ENCODE measurements around the gene TUBG2. TPM values are rescaled to one million over a fixed set of nuclear protein-coding genes. Genes with fewer than 3 reads are reported as not detected.
"Not testable (repeated sequence)": the region's sequence is repeated elsewhere in the genome, so short reads cannot be mapped to it uniquely, and the experiment has no call there.

Gene TUBG2
- total RNA-seq, result 10 to 100 TPM; 20.4 to 38.7 (median 24.4) TPM

DNA sequence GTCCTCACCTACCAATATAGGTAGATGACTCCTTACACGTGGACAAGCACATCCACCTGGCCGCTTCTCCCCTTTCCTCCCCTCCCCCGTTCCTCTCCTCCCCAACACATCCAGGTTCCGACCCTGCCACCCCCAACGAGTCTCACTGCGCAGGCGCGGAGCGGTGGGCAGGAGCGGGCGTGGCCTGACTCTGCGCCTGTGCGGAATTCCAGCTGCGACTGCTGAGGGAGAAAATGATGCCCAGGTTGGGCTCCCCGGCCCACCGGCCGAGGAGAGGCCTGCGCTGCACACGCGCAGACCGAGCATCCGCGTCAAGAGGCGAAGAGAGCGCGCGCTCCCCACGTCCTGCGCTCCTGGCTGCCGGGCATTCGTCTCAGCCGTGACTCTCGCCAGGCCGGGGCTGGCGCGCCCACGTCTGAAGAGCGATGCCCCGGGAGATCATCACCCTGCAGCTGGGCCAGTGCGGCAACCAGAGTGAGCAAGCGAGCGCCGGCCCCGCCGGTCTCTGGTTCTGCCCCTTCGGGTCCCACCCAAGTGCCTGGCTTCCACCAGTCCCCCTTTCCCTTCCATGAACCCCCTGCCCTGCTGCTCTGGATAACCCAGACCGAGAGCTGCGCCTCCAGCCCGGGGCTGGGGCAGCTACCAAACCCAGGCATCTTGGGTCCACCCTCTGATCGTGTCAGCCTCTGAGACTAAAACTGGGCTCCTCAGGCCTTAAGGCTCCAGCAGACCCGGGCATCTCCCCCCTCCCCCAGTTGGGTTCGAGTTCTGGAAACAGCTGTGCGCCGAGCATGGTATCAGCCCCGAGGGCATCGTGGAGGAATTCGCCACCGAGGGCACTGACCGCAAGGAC is at the start of gene TUBG2:
TSS of gene TUBG2 (plus strand) at position 206 of the 853 bp plus-strand sequence. CDS start at position 426, 220 bp downstream.
- peaks cover 6 to 7% of the 10 kb centered on the region in 2 donors for H3K4me1 ChIP-seq
- no peaks in the 10 kb centered on the region for H3K27me3 ChIP-seq
- peaks cover 0 to 11% of the 10 kb centered on the region in 2 donors for H3K36me3 ChIP-seq
- H3K27ac ChIP-seq, result peak within 1 kb of the TSS; percentile 32 to 80 (median 77)
- intact Hi-C loops (cut with DNase I), result no loop called here
- DNase-seq, result peak; percentile 93 to 94
- TF ChIP-seq POLR2A (IDR thresholded peaks at IDR 0.05), result peak in 1 of 2 donors; percentile 92
- TF ChIP-seq, protein P1, sequence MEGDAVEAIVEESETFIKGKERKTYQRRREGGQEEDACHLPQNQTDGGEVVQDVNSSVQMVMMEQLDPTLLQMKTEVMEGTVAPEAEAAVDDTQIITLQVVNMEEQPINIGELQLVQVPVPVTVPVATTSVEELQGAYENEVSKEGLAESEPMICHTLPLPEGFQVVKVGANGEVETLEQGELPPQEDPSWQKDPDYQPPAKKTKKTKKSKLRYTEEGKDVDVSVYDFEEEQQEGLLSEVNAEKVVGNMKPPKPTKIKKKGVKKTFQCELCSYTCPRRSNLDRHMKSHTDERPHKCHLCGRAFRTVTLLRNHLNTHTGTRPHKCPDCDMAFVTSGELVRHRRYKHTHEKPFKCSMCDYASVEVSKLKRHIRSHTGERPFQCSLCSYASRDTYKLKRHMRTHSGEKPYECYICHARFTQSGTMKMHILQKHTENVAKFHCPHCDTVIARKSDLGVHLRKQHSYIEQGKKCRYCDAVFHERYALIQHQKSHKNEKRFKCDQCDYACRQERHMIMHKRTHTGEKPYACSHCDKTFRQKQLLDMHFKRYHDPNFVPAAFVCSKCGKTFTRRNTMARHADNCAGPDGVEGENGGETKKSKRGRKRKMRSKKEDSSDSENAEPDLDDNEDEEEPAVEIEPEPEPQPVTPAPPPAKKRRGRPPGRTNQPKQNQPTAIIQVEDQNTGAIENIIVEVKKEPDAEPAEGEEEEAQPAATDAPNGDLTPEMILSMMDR (IDR thresholded peaks at IDR 0.05), result peak in 1 of 6 experiments; percentile 11
- H3K9me3 ChIP-seq, result no peaks in the 10 kb centered on the region
- WGBS, 2 donors, result 0 to 1% methylated on average over 14 to 32 of the region's 59 CpGs
- peak within 1 kb of the TSS; percentile 59 to 74 (median 62) for H3K4me3 ChIP-seq (replicated peaks in 1 of 3)

DNA sequence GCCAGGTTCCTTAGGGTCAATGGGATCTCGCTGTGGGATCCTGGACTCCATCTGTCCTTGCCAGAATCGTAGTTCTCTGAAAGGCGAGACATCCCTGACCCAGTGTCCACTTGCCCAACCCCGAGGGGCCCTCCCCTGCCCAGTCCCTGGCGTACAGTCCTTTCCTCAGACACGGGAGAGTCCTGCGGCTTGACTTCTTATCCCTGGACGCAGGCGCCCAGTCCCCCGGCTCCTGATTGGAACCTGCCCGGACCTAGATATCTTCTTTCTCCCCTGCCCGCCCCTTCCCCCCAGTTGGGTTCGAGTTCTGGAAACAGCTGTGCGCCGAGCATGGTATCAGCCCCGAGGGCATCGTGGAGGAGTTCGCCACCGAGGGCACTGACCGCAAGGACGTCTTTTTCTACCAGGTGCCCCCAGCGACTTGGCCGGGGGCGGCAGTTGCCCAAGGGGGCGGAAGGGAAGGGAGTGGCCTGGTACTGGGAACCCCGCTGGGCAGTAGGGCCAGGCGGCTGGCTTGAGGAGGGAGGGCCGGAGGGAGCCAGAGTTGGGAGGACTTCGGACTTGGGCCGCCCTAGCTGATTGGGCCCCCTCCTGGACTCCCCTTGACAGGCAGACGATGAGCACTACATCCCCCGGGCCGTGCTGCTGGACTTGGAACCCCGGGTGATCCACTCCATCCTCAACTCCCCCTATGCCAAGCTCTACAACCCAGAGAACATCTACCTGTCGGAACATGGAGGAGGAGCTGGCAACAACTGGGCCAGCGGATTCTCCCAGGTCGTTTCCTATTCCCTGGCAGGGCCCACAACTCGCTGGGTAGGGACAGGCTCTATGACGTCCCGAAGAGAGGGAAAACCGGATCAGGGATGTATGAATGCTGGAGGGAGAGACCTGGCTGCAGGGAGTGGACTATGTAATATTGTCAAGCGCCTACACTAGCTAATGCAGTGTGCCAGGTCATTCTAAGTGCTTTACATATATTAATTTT is 49.0 kb upstream of the TUBG2 start:
- not testable (repeated sequence) for DNase-seq

DNA sequence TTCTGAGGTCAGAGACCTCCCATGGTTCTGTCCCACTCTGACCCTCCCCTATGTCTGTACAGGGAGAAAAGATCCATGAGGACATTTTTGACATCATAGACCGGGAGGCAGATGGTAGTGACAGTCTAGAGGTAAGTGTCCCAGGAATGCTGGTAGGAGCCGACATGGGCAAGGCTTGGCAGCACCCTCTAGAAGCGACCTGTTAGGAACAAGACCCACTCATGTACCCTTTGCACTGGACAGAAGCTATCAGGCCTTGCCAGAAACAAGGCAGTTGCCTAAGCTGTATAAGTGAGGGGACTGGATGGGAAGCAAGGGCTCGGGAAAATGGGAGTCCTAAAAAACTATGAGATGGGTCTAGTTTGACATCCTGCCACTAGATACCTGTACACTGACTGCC is 47.1 kb upstream of the TUBG2 start:
- no peaks in the 10 kb centered on the region for H3K9me3 ChIP-seq
- H3K36me3 ChIP-seq, result peaks cover 13 to 29% of the 10 kb centered on the region in 2 donors
- peaks cover 12 to 15% of the 10 kb centered on the region in 2 donors for H3K4me1 ChIP-seq
- TF ChIP-seq, protein P1 (IDR thresholded peaks at IDR 0.05), result no peak
- no peak for TF ChIP-seq POLR2A (IDR thresholded peaks at IDR 0.05)
- no peak for DNase-seq
- intact Hi-C loops (cut with DNase I), result no loop called here
- WGBS, 2 donors, result 95 to 100% methylated on average over 4 of the region's 4 CpGs
- no peaks in the 10 kb centered on the region for H3K27me3 ChIP-seq
- no peak overlapping the region for H3K27ac ChIP-seq
- H3K4me3 ChIP-seq (replicated peaks in 1 of 3), result no peak overlapping the region

More for the DNA sequence above, 49.0 kb upstream of the TUBG2 start:
- Histone ChIP-seq H3K27ac (peak overlapping the region in 2 of 3 donors; percentile 48 to 67), H3K4me3 (replicated peaks in 1 of 3) (peak overlapping the region; percentile 26 to 75 (median 48)), H3K4me1 (peaks cover 22 to 23% of the 10 kb centered on the region in 2 donors), H3K36me3 (peaks cover 13 to 25% of the 10 kb centered on the region in 2 donors)
- intact Hi-C loops (cut with DNase I); H3K9me3 ChIP-seq; H3K27me3 ChIP-seq: not testable (repeated sequence)
- WGBS, 2 donors, result 16% methylated on average over 26 to 33 of the region's 42 CpGs

GRCh38 chr17:42613699-42614295 is 45.3 kb upstream of the TUBG2 start:
- Histone ChIP-seq H3K4me1 (peaks cover 4 to 8% of the 10 kb centered on the region in 2 donors), H3K27ac (no peak overlapping the region), H3K4me3 (replicated peaks in 1 of 3) (no peak overlapping the region), H3K27me3 (no peaks in the 10 kb centered on the region), H3K9me3 (no peaks in the 10 kb centered on the region), H3K36me3 (peaks cover 13 to 29% of the 10 kb centered on the region in 2 donors)
- intact Hi-C loops (cut with DNase I), result no loop called here
- TF ChIP-seq POLR2A (IDR thresholded peaks at IDR 0.05), result no peak
- TF ChIP-seq, protein P1 (IDR thresholded peaks at IDR 0.05), result no peak
- DNase-seq, result no peak
- WGBS, 2 donors, result 95 to 97% methylated on average over 13 to 15 of the region's 17 CpGs

DNA sequence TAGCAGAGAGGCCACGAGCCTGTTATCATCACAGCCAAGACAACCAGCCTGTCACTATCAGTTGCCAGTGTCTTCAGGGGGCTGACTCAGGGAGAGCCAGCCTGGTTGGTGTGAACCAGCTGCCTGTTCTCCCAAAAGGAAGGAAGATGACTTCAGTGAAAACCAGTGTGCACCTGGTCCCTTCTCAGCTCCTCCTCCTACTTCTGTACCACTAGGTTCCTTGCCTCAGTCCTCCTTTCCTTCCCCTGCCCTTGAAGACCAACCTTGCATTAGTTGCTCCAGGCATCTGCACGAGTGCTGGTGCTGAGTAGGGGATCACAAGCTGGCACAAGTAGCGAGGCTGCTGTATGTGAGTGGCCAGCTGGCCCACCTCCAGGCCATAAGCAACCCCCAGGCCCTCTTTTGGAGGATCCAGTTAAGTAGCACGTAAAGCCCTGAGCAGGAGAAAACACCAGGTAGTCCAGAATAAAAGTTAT is 41.1 kb upstream of the TUBG2 start:
- intact Hi-C loops (cut with DNase I), result no loop called here
- Histone ChIP-seq H3K9me3 (no peaks in the 10 kb centered on the region), H3K36me3 (peaks cover 9 to 23% of the 10 kb centered on the region in 2 donors), H3K27me3 (no peaks in the 10 kb centered on the region), H3K27ac (no peak overlapping the region), H3K4me3 (replicated peaks in 1 of 3) (no peak overlapping the region), H3K4me1 (peaks cover 4 to 8% of the 10 kb centered on the region in 2 donors)
- no peak for DNase-seq
- WGBS, 2 donors, result 60 to 61% methylated on average over 4 of the region's 4 CpGs
- no peak for TF ChIP-seq POLR2A (IDR thresholded peaks at IDR 0.05)
- TF ChIP-seq, protein P1 (IDR thresholded peaks at IDR 0.05), result no peak

Data from thyroid gland (tissue), 4 donors.